Measurements from ENCODE around the gene SHFL. TPM values are rescaled to one million over a fixed set of nuclear protein-coding genes. Genes with fewer than 3 reads are reported as not detected.

The SHFL gene
- total RNA-seq, 5 donors from 2014 or later (not counting 1 experiment from before 2014, with no cell fraction given): 75.5 to 116 (median 109) TPM

- no peaks in the 10 kb centered on the region for H3K9me3 Mint-ChIP-seq
- ChIA-PET POLR2A (interaction anchor here (0.6 kb wide), 2 partner anchors 97 to 395 kb away, joined by 4 to 7 read pairs; no protein-coding TSS in a partner anchor), CTCF (interaction anchor here in 1 of 2 donors (1.2 to 2.1 kb wide), 2 partner anchors 10 to 11 kb away, joined by 5 to 13 read pairs; no protein-coding TSS in a partner anchor)
- peak overlapping the region; percentile 97 for H3K27ac ChIP-seq (ENCODE audit: low read length)
- peaks cover 56 to 58% (median 58%) of the 10 kb centered on the region in 3 donors for H3K4me1 Mint-ChIP-seq
- ATAC-seq (replicated peaks in 1 of 4) (peak in 1 of 4 experiments; percentile 3), DNase-seq (peak in 5 of 35 experiments; percentile 28 to 72 (median 42))
- peak overlapping the region; percentile 80 to 91 (median 89) for H3K4me3 Mint-ChIP-seq
- no peaks in the 10 kb centered on the region for H3K9me3 ChIP-seq
- peaks cover 34 to 92% of the 10 kb centered on the region in 2 experiments for H3K4me1 ChIP-seq (ENCODE audit: control insufficient read depth in 1 of 2, extremely low read depth in 1 of 2, insufficient read depth in 2 of 2, low read length in 2 of 2)
- no peaks in the 10 kb centered on the region for H3K27me3 ChIP-seq (replicated peaks in 1 of 2; ENCODE audit: control insufficient read depth in 2 of 2, extremely low read depth in 1 of 2, insufficient read depth in 2 of 2, low read length in 1 of 2)
- WGBS (ENCODE audit: insufficient coverage): 6% methylated on average over 15 of the region's 16 CpGs
- peaks cover 16% of the 10 kb centered on the region for H3K36me3 Mint-ChIP-seq
- no peaks in the 10 kb centered on the region for H3K27me3 Mint-ChIP-seq
- H3K27ac Mint-ChIP-seq: peak overlapping the region; percentile 94 to 96
- H3K4me3 ChIP-seq (ENCODE audit: control insufficient read depth in 1 of 2, extremely low read depth in 1 of 2, low read length in 1 of 2): peak overlapping the region; percentile 6 to 62
- H3K36me3 ChIP-seq (ENCODE audit: control insufficient read depth in 2 of 2, extremely low read depth in 1 of 2, insufficient read depth in 1 of 2, low read length in 1 of 2): peaks cover 19 to 36% of the 10 kb centered on the region in 2 donors
Observed at GRCh38 chr19:10105509-10106099, 19.5 kb downstream of the SHFL start.

DNA sequence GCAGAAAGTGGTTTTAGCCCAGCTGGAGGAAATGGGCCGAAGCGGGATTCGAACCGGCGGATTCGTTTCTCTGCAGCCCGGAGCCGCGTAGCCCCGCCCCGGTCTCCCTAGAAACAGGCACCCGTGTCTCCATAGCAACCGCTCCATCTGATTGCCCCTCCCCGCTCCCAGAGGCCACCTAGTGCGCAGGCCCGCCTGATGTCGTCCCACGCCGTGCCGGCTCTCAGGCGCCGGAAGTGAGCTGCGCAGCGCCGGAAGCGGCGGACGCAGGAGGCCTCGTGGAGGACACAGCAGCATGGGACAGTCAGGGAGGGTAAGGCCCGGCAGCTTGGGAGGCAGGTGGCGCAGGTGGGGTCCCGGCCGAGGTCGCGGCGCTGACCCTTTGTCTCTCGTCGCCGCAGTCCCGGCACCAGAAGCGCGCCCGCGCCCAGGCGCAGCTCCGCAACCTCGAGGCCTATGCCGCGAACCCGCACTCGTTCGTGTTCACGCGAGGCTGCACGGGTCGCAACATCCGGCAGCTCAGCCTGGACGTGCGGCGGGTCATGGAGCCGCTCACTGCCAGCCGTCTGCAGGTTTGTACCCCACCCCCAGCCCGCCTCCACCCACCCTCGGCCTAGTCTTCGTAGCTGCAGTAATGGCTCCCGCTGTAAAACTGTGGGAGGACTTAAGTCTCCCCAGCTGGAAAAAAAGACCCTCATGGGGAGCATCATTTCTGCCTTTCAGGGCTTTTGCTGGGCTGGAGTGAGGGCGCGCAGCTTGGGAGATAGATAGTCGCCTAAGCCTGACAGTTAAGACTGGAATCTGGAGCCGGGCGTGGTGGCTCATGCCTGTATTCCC lies 20.2 kb downstream of the SHFL start, which contains the start of gene PPAN:
TSS of gene PPAN (plus strand) at position 263 of the 837 bp plus-strand sequence. CDS start at position 296, 33 bp downstream.
- ATAC-seq (replicated peaks in 1 of 4) (peak; percentile 71 to 79 (median 75)), DNase-seq (peak; percentile 91 to 100 (median 97))
- peak within 1 kb of the TSS; percentile 94 to 96 for H3K27ac Mint-ChIP-seq
- no peaks in the 10 kb centered on the region for H3K27me3 Mint-ChIP-seq
- H3K4me3 ChIP-seq (ENCODE audit: control insufficient read depth in 1 of 2, extremely low read depth in 1 of 2, low read length in 1 of 2): peak within 1 kb of the TSS; percentile 62 to 73
- WGBS (ENCODE audit: insufficient coverage): under 1% methylated on average over 68 of the region's 71 CpGs
- H3K27me3 ChIP-seq (replicated peaks in 1 of 2; ENCODE audit: control insufficient read depth in 2 of 2, extremely low read depth in 1 of 2, insufficient read depth in 2 of 2, low read length in 1 of 2): no peaks in the 10 kb centered on the region
- CTCF ChIA-PET: interaction anchor here (0.6 to 2.1 kb wide), 3 partner anchors 10 to 308 kb away, joined by 3 to 13 read pairs (median 5); no protein-coding TSS in a partner anchor
- H3K27ac ChIP-seq (ENCODE audit: low read length): peak within 1 kb of the TSS; percentile 97
- no peaks in the 10 kb centered on the region for H3K9me3 Mint-ChIP-seq
- H3K4me1 ChIP-seq (ENCODE audit: control insufficient read depth in 1 of 2, extremely low read depth in 1 of 2, insufficient read depth in 2 of 2, low read length in 2 of 2): peaks cover 32 to 92% of the 10 kb centered on the region in 2 experiments
- no peaks in the 10 kb centered on the region for H3K9me3 ChIP-seq
- peaks cover 19 to 43% of the 10 kb centered on the region in 2 donors for H3K36me3 ChIP-seq (ENCODE audit: control insufficient read depth in 2 of 2, extremely low read depth in 1 of 2, insufficient read depth in 1 of 2, low read length in 1 of 2)
- peaks cover 18% of the 10 kb centered on the region for H3K36me3 Mint-ChIP-seq
- H3K4me3 Mint-ChIP-seq: peak within 1 kb of the TSS; percentile 80 to 91 (median 89)
- peaks cover 60 to 61% (median 60%) of the 10 kb centered on the region in 3 donors for H3K4me1 Mint-ChIP-seq
- POLR2A ChIA-PET: interaction anchor here (0.6 kb wide), 3 partner anchors 96 to 475 kb away, joined by 4 to 7 read pairs (median 4); no protein-coding TSS in a partner anchor

GRCh38 chr19:10107254-10107653 lies 21.1 kb downstream of the SHFL start:
- WGBS (ENCODE audit: insufficient coverage): 28% methylated on average over 9 of the region's 10 CpGs
- ChIA-PET CTCF (interaction anchor here in 1 of 2 donors (0.6 to 2.1 kb wide), 2 partner anchors 11 to 280 kb away, joined by 3 to 13 read pairs; partner anchors contain the start of gene UBL5), POLR2A (interaction anchor here in 1 of 2 donors (0.6 kb wide), 1 partner anchor 446 kb away, joined by 3 read pairs; no protein-coding TSS in a partner anchor)
- peaks cover 57 to 63% (median 61%) of the 10 kb centered on the region in 3 donors for H3K4me1 Mint-ChIP-seq
- H3K4me1 ChIP-seq (ENCODE audit: control insufficient read depth in 1 of 2, extremely low read depth in 1 of 2, insufficient read depth in 2 of 2, low read length in 2 of 2): peaks cover 28 to 93% of the 10 kb centered on the region in 2 experiments
- H3K36me3 Mint-ChIP-seq: peaks cover 18% of the 10 kb centered on the region
- ATAC-seq (replicated peaks in 1 of 4) (no peak), DNase-seq (no peak)
- peak overlapping the region; percentile 97 for H3K27ac ChIP-seq (ENCODE audit: low read length)
- no peaks in the 10 kb centered on the region for H3K27me3 ChIP-seq (replicated peaks in 1 of 2; ENCODE audit: control insufficient read depth in 2 of 2, extremely low read depth in 1 of 2, insufficient read depth in 2 of 2, low read length in 1 of 2)
- peaks cover 19 to 44% of the 10 kb centered on the region in 2 donors for H3K36me3 ChIP-seq (ENCODE audit: control insufficient read depth in 2 of 2, extremely low read depth in 1 of 2, insufficient read depth in 1 of 2, low read length in 1 of 2)
- H3K4me3 Mint-ChIP-seq: peak overlapping the region; percentile 80 to 91 (median 89)
- no peaks in the 10 kb centered on the region for H3K9me3 ChIP-seq
- H3K4me3 ChIP-seq (ENCODE audit: control insufficient read depth in 1 of 2, extremely low read depth in 1 of 2, low read length in 1 of 2): peak overlapping the region; percentile 62 to 73
- no peaks in the 10 kb centered on the region for H3K27me3 Mint-ChIP-seq
- H3K9me3 Mint-ChIP-seq: no peaks in the 10 kb centered on the region
- peak overlapping the region; percentile 84 to 86 for H3K27ac Mint-ChIP-seq

DNA sequence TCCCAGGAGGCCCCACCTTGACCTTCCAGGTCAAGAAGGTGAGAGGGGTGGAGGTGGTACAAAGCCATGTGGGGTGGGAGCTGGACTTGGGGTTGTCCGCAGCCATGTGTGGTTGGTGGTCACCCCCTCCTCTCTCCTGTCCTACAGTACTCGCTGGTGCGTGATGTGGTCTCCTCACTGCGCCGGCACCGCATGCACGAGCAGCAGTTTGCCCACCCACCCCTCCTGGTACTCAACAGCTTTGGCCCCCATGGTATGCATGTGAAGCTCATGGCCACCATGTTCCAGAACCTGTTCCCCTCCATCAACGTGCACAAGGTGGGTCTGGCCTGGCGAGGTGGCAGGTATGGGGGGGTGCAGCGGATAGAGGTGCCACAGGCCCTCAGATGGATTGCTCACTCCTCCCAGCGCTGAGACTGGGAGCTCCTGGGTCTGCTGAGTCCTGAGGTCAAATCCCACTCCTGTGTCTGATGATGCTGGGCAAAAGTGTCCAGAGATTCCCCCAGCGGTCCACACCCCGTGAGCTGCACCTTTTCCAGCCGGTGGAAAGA lies 21.8 kb downstream of the SHFL start:
- peaks cover 19 to 44% of the 10 kb centered on the region in 2 donors for H3K36me3 ChIP-seq (ENCODE audit: control insufficient read depth in 2 of 2, extremely low read depth in 1 of 2, insufficient read depth in 1 of 2, low read length in 1 of 2)
- Mint-ChIP-seq H3K36me3 (peaks cover 18% of the 10 kb centered on the region), H3K27me3 (no peaks in the 10 kb centered on the region), H3K4me3 (peak overlapping the region; percentile 80 to 91 (median 89)), H3K4me1 (peaks cover 57 to 63% (median 61%) of the 10 kb centered on the region in 3 donors), H3K9me3 (no peaks in the 10 kb centered on the region), H3K27ac (peak overlapping the region; percentile 28 to 84)
- peaks cover 27 to 93% of the 10 kb centered on the region in 2 experiments for H3K4me1 ChIP-seq (ENCODE audit: control insufficient read depth in 1 of 2, extremely low read depth in 1 of 2, insufficient read depth in 2 of 2, low read length in 2 of 2)
- ChIA-PET CTCF (interaction anchor here (0.7 to 2.1 kb wide), 3 partner anchors 10 to 65 kb away, joined by 4 to 13 read pairs (median 4); no protein-coding TSS in a partner anchor), POLR2A (interaction anchor here in 1 of 2 donors (0.7 kb wide), 1 partner anchor 12 kb away, joined by 4 read pairs; the partner anchor contains the start of gene EIF3G)
- DNase-seq (no peak), ATAC-seq (replicated peaks in 1 of 4) (no peak)
- H3K27ac ChIP-seq (ENCODE audit: low read length): peak overlapping the region; percentile 6
- H3K4me3 ChIP-seq (ENCODE audit: control insufficient read depth in 1 of 2, extremely low read depth in 1 of 2, low read length in 1 of 2): no peak overlapping the region
- no peaks in the 10 kb centered on the region for H3K9me3 ChIP-seq
- H3K27me3 ChIP-seq (replicated peaks in 1 of 2; ENCODE audit: control insufficient read depth in 2 of 2, extremely low read depth in 1 of 2, insufficient read depth in 2 of 2, low read length in 1 of 2): no peaks in the 10 kb centered on the region
- 94% methylated on average over 11 of the region's 14 CpGs for WGBS (ENCODE audit: insufficient coverage)

DNA sequence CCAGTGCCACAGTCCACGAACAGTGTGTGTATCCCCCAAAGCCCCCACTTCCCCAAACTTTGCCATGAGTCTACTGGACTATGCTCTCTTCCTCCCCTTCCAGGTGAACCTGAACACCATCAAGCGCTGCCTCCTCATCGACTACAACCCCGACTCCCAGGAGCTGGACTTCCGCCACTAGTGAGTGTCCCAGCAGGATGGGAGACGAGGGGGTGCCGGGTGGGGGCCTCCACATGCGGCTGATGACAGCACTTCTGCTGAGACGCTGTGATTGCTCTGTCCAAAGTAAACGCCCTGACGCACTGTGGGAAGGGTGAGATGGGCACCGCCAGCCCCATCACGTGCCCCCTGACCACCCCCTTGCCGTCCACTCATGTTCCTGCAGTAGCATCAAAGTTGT lies 23.4 kb downstream of the SHFL start:
- Histone ChIP-seq H3K27me3 (replicated peaks in 1 of 2; ENCODE audit: control insufficient read depth in 2 of 2, extremely low read depth in 1 of 2, insufficient read depth in 2 of 2, low read length in 1 of 2) (no peaks in the 10 kb centered on the region), H3K36me3 (ENCODE audit: control insufficient read depth in 2 of 2, extremely low read depth in 1 of 2, insufficient read depth in 1 of 2, low read length in 1 of 2) (peaks cover 21 to 52% of the 10 kb centered on the region in 2 donors), H3K9me3 (no peaks in the 10 kb centered on the region), H3K4me3 (ENCODE audit: control insufficient read depth in 1 of 2, extremely low read depth in 1 of 2, low read length in 1 of 2) (no peak overlapping the region), H3K4me1 (ENCODE audit: control insufficient read depth in 1 of 2, extremely low read depth in 1 of 2, insufficient read depth in 2 of 2, low read length in 2 of 2) (peaks cover 20 to 95% of the 10 kb centered on the region in 2 experiments), H3K27ac (ENCODE audit: low read length) (no peak overlapping the region)
- 94% methylated on average over 13 of the region's 14 CpGs for WGBS (ENCODE audit: insufficient coverage)
- Mint-ChIP-seq H3K4me3 (peak overlapping the region in 1 of 3 donors; percentile 58), H3K4me1 (peaks cover 50 to 67% (median 59%) of the 10 kb centered on the region in 3 donors), H3K27ac (no peak overlapping the region), H3K27me3 (no peaks in the 10 kb centered on the region), H3K9me3 (no peaks in the 10 kb centered on the region), H3K36me3 (peaks cover 20% of the 10 kb centered on the region)
- POLR2A ChIA-PET: interaction anchor here in 1 of 2 donors (0.5 kb wide), 1 partner anchor 8 kb away, joined by 13 read pairs; no protein-coding TSS in a partner anchor
- DNase-seq: no peak
- CTCF ChIA-PET: no interaction called here
- ATAC-seq (replicated peaks in 1 of 4): no peak
